HCT116 (cell line): ENCODE measurements around the gene TIMP4. TPM values are rescaled to one million over a fixed set of nuclear protein-coding genes. Genes with fewer than 3 reads are reported as not detected.

Experiments used
- ATAC-seq: fragments of 200-7000 bp; cut with Tn5 transposase; 2 replicates; pipeline ENCODE4 v1.9.1; 2020; ENCODE audit warnings: mild to moderate bottlenecking, moderate library complexity
- BruUV-seq: library from RNA; stranded (reverse); fragments of 400-500 nt; replicated peaks from 2 replicates; lab custom pipeline; 2021; lab: Mats Ljungman, UMichigan
- CTCF ChIA-PET: fragments of 300-600 bp; sonication (Branson Sonifier 250); formaldehyde crosslinking; loops from one replicate; lab custom pipeline; 2021; ENCODE audit warnings: antibody characterized with exemption; lab: Charles Lee
- POLR2A ChIA-PET: fragments of 300-600, 350-600 bp; sonication (Branson Sonifier 250); formaldehyde crosslinking; loops from one replicate; lab custom pipeline; 2021; ENCODE audit warnings: antibody characterized with exemption; lab: Charles Lee
- RAD21 ChIA-PET, 2 experiments: fragments of 300-600 bp; sonication (Branson Sonifier 250); formaldehyde crosslinking; loops; one replicate each; lab custom pipeline; 2023; ENCODE audit warnings: low total read pairs in 2 of 2; ENCODE audit not compliant: uncharacterized antibody in 2 of 2, unreplicated experiment in 2 of 2, low non-redundant PET in 1 of 2; lab: Charles Lee
- DNase-seq: peaks from one replicate; pipeline ENCODE4 v3.0.0-alpha.2; 2010; ENCODE audit warnings: low read depth, low spot score
- H2AFZ ChIP-seq: fragments of 200-600 bp; shearing (Covaris generic), sonication (generic); 2 replicates; pipeline ENCODE4 v1.6.1; 2017; ENCODE audit warnings: low read depth, mixed run types, mixed read lengths, antibody characterized with exemption, low read length; ENCODE audit not compliant: poor library complexity, severe bottlenecking
- H3K27ac ChIP-seq: 2 replicates; pipeline ENCODE4 v1.5.1; 2012; ENCODE audit warnings: low read depth, low read length
- H3K27me3 ChIP-seq: fragments of 200-600 bp; sonication (generic); 2 replicates; pipeline ENCODE4 v1.6.1; 2016; ENCODE audit warnings: mixed run types, low read length, mixed read lengths; ENCODE audit not compliant: insufficient read depth
- H3K36me3 ChIP-seq, 2 experiments: fragments of 200-500 bp in 1 of 2; fragments of 200-600 bp in 1 of 2; sonication (Bioruptor generic) in 1 of 2; sonication (generic) in 1 of 2; 2 replicates each; pipeline versions ENCODE4 v1.5.1 to v1.6.1; 2014 to 2016; ENCODE audit warnings: low read length in 2 of 2, inconsistent platforms in 1 of 2, mixed read lengths in 1 of 2, mixed run types in 1 of 2; ENCODE audit not compliant: insufficient read depth in 2 of 2, control insufficient read depth in 1 of 2
- H3K4me1 ChIP-seq, 2 experiments: fragments of 200-600 bp in 1 of 2; sonication (generic) in 1 of 2; 2 replicates each; pipeline versions ENCODE4 v1.5.1 to v1.6.1; 2012 to 2017; ENCODE audit warnings: low read length in 2 of 2, inconsistent platforms in 1 of 2, mild to moderate bottlenecking in 1 of 2, mixed read lengths in 1 of 2, mixed run types in 1 of 2, moderate library complexity in 1 of 2; ENCODE audit not compliant: insufficient read depth in 2 of 2, control insufficient read depth in 1 of 2
- H3K4me2 ChIP-seq: fragments of 200-600 bp; sonication (generic); 2 replicates; pipeline ENCODE4 v1.6.1; 2017; ENCODE audit warnings: mixed run types, low read length, mixed read lengths
- H3K4me3 ChIP-seq, 2 experiments: fragments of 200-600 bp in 1 of 2; sonication (generic) in 1 of 2; replicated peaks in 1 of 2; 2 replicates each; pipeline ENCODE4 v1.5.1; 2011 to 2016; ENCODE audit warnings: low read length in 2 of 2, control low read depth in 1 of 2, low read depth in 1 of 2, mild to moderate bottlenecking in 1 of 2, mixed read lengths in 1 of 2, mixed run types in 1 of 2
- H3K79me2 ChIP-seq: fragments of 200-600 bp; sonication (generic); 2 replicates; pipeline ENCODE4 v1.6.1; 2017; ENCODE audit warnings: mild to moderate bottlenecking, mixed run types, low read length, moderate library complexity, mixed read lengths; ENCODE audit not compliant: insufficient read depth
- H3K9ac ChIP-seq: fragments of 200-600 bp; sonication (generic); 2 replicates; pipeline ENCODE4 v1.6.1; 2016; ENCODE audit warnings: low read length, mixed read lengths
- H3K9me2 ChIP-seq: fragments of 200-600 bp; sonication (generic), shearing (Covaris generic); 2 replicates; pipeline ENCODE4 v1.6.1; 2017; ENCODE audit warnings: mixed run types, mild to moderate bottlenecking, moderate library complexity; ENCODE audit not compliant: insufficient read depth
- H3K9me3 ChIP-seq, 2 experiments: fragments of 200-500 bp in 1 of 2; fragments of 200-600 bp in 1 of 2; sonication (Bioruptor generic) in 1 of 2; sonication (generic) in 1 of 2; 2 replicates each; pipeline ENCODE4 v1.6.1; 2014 to 2017; ENCODE audit warnings: low read length in 2 of 2, mixed read lengths in 2 of 2, inconsistent platforms in 1 of 2, low read depth in 1 of 2, mild to moderate bottlenecking in 1 of 2, mixed run types in 1 of 2, moderate library complexity in 1 of 2; ENCODE audit not compliant: control insufficient read depth in 1 of 2, insufficient read depth in 1 of 2
- H4K20me1 ChIP-seq: fragments of 200-600 bp; sonication (generic), shearing (Covaris generic); 2 replicates; pipeline ENCODE4 v1.6.1; 2017; ENCODE audit warnings: mixed run types, mild to moderate bottlenecking, moderate library complexity; ENCODE audit not compliant: insufficient read depth
- CBX3 ChIP-seq: IDR thresholded peaks from 2 replicates; pipeline ENCODE4 v1.6.1; 2012; ENCODE audit warnings: low read depth
- CEBPB ChIP-seq: IDR thresholded peaks from 2 replicates; pipeline ENCODE4 v1.6.1; 2012; ENCODE audit warnings: low read depth
- EGR1 ChIP-seq: IDR thresholded peaks from 2 replicates; pipeline ENCODE4 v1.6.1; 2012; ENCODE audit warnings: low read depth
- ELF1 ChIP-seq: IDR thresholded peaks from 2 replicates; pipeline ENCODE4 v1.6.1; 2012; ENCODE audit warnings: low read depth, borderline replicate concordance
- EZH2 ChIP-seq: fragments of 200-600 bp; sonication (generic); IDR thresholded peaks from 2 replicates; pipeline ENCODE4 v1.6.1; 2017; ENCODE audit warnings: antibody characterized with exemption, mixed run types
- EZH2phosphoT487 ChIP-seq: fragments of 200-600 bp; IDR thresholded peaks from 2 replicates; pipeline ENCODE4 v1.6.1; 2018; ENCODE audit warnings: antibody characterized with exemption, borderline replicate concordance
- FOSL1 ChIP-seq: IDR thresholded peaks from 2 replicates; pipeline ENCODE4 v1.6.1; 2012; ENCODE audit warnings: low read depth
- JUND ChIP-seq: IDR thresholded peaks from 2 replicates; pipeline ENCODE4 v1.6.1; 2012
- MAX ChIP-seq: IDR thresholded peaks from 2 replicates; pipeline ENCODE4 v1.6.1; 2012
- POLR2A ChIP-seq: IDR thresholded peaks from 2 replicates; pipeline ENCODE4 v1.7.0; 2011; ENCODE audit warnings: borderline replicate concordance; ENCODE audit not compliant: insufficient read depth, insufficient read length; ENCODE audit errors: extremely low read depth
- POLR2AphosphoS5 ChIP-seq: IDR thresholded peaks from 2 replicates; pipeline ENCODE4 v1.6.1; 2011; ENCODE audit warnings: mild to moderate bottlenecking, low read depth, low read length, moderate library complexity
- RAD21 ChIP-seq: IDR thresholded peaks from 2 replicates; pipeline ENCODE4 v1.6.1; 2012; ENCODE audit warnings: low read depth, mild to moderate bottlenecking
- SIN3A ChIP-seq: IDR thresholded peaks from 2 replicates; pipeline ENCODE4 v1.6.1; 2012; ENCODE audit warnings: low read depth
- SP1 ChIP-seq: IDR thresholded peaks from 2 replicates; pipeline ENCODE4 v1.6.1; 2012; ENCODE audit warnings: low read depth
- TCF7L2 ChIP-seq: IDR thresholded peaks from 2 replicates; pipeline ENCODE4 v1.7.0; 2011; ENCODE audit warnings: borderline replicate concordance, inconsistent platforms; ENCODE audit not compliant: insufficient read depth, insufficient read length; ENCODE audit errors: extremely low read depth
- YY1 ChIP-seq: IDR thresholded peaks from 2 replicates; pipeline ENCODE4 v1.6.1; 2011; ENCODE audit warnings: low read length, low read depth, moderate library complexity, mild to moderate bottlenecking; ENCODE audit not compliant: insufficient replicate concordance; ENCODE audit errors: extremely low read depth
- ZFX ChIP-seq: fragments of 450-650 bp; IDR thresholded peaks from 2 replicates; pipeline ENCODE4 v1.6.1; 2017
- ZNF274 ChIP-seq: fragments of 200-500 bp; sonication (Bioruptor generic); IDR thresholded peaks from 2 replicates; pipeline ENCODE4 v1.6.1; 2014; ENCODE audit warnings: mild to moderate bottlenecking, low read depth, low read length, inconsistent platforms
- intact Hi-C: fragments of 100-400 bp; cut with micrococcal nuclease; formaldehyde crosslinking; loops from 2 replicates; pipeline ENCODE4 v1.10.0; 2022
- total RNA-seq: library from RNA; stranded (reverse); gene quantifications from one replicate; pipeline ENCODE4 v1.2.1, GENCODE V29; 2021; ENCODE audit not compliant: unreplicated experiment

The TIMP4 gene
- total RNA-seq, 1 experiment from 2014 or later: not detected

GRCh38 chr3:12194209-12194608, 35.5 kb upstream of the TIMP4 start:
- Histone ChIP-seq H3K36me3 (no peaks in the 10 kb centered on the region), H3K27me3 (no peaks in the 10 kb centered on the region), H3K4me2 (peak overlapping the region; percentile 62), H4K20me1 (no peaks in the 10 kb centered on the region), H3K4me3 (peak overlapping the region in 1 of 2 experiments; percentile 23; a peak in 2 of 4 replicates), H3K9ac (peak overlapping the region; percentile 41; the same call in 1 of the 2 replicates), H3K27ac (peak overlapping the region; percentile 64), H2AFZ (no peak overlapping the region), H3K79me2 (no peaks in the 10 kb centered on the region), H3K4me1 (peaks cover 27 to 42% of the 10 kb centered on the region in 2 experiments), H3K9me3 (no peaks in the 10 kb centered on the region), H3K9me2 (no peaks in the 10 kb centered on the region)
- intact Hi-C loops: loop anchor here (1.0 to 5.0 kb wide), 3 partner anchors 55 to 288 kb away; partner anchors contain the start of gene TSEN2
- CTCF ChIA-PET: interaction anchor here (0.6 to 4.1 kb wide), 16 partner anchors 9 to 286 kb away, joined by 3 to 33 read pairs (median 5); no protein-coding TSS in a partner anchor
- DNase-seq: peak; percentile 36
- POLR2A ChIA-PET: interaction anchor here (0.7 to 2.4 kb wide), 4 partner anchors 10 to 286 kb away, joined by 3 to 10 read pairs (median 3); no protein-coding TSS in a partner anchor
- peak; percentile 36 for ATAC-seq
- TSS peak; percentile 98 for BruUV-seq
- RAD21 ChIA-PET: interaction anchor here in 1 of 2 experiments (0.7 to 1.0 kb wide), 2 partner anchors 15 to 285 kb away, joined by 3 read pairs; no protein-coding TSS in a partner anchor
- TF ChIP-seq POLR2A (no peak), FOSL1 (peak; percentile 65), JUND (peak; percentile 62; the same call in 1 of the 2 replicates)

GRCh38 chr3:12193485-12194165, 34.9 kb upstream of the TIMP4 start:
- Histone ChIP-seq H3K27ac (peak overlapping the region; percentile 64), H2AFZ (no peak overlapping the region), H3K4me3 (peak overlapping the region in 1 of 2 experiments; percentile 23; a peak in 2 of 4 replicates), H3K9me2 (no peaks in the 10 kb centered on the region), H3K4me1 (peaks cover 27 to 45% of the 10 kb centered on the region in 2 experiments), H3K36me3 (no peaks in the 10 kb centered on the region), H3K9ac (peak overlapping the region; percentile 41; the same call in 1 of the 2 replicates), H3K27me3 (no peaks in the 10 kb centered on the region), H4K20me1 (no peaks in the 10 kb centered on the region), H3K9me3 (no peaks in the 10 kb centered on the region), H3K4me2 (peak overlapping the region; percentile 62), H3K79me2 (no peaks in the 10 kb centered on the region)
- BruUV-seq: no TSS peak
- DNase-seq (peak; percentile 90), ATAC-seq (peak; percentile 81)
- intact Hi-C loops: loop anchor here (1.0 to 5.0 kb wide), 3 partner anchors 54 to 289 kb away; partner anchors contain the start of gene TSEN2
- ChIA-PET RAD21 (no interaction called here), CTCF (interaction anchor here (0.8 to 4.1 kb wide), 10 partner anchors 13 to 286 kb away, joined by 3 to 33 read pairs (median 6); no protein-coding TSS in a partner anchor), POLR2A (interaction anchor here (1.4 to 2.4 kb wide), 2 partner anchors 10 to 286 kb away, joined by 3 to 10 read pairs; no protein-coding TSS in a partner anchor)
- peak; percentile 21; the same call in 1 of the 2 replicates for TF ChIP-seq MAX
- TF ChIP-seq TCF7L2: no peak
- TF ChIP-seq CBX3: peak; percentile 66; the same call in 1 of the 2 replicates
- no peak for TF ChIP-seq RAD21
- no peak for TF ChIP-seq ZNF274
- TF ChIP-seq CEBPB: peak; percentile 76
- no peak for TF ChIP-seq ELF1
- no peak for TF ChIP-seq EGR1
- TF ChIP-seq EZH2phosphoT487: no peak
- TF ChIP-seq YY1: no peak
- TF ChIP-seq EZH2: no peak
- no peak; the same call in none of the 2 replicates for TF ChIP-seq SIN3A
- TF ChIP-seq ZFX: no peak
- peak; percentile 96 for TF ChIP-seq FOSL1
- TF ChIP-seq JUND: peak; percentile 93
- TF ChIP-seq POLR2AphosphoS5: peak; percentile 34; the same call in 1 of the 2 replicates
- TF ChIP-seq SP1: peak; percentile 93
